ENCODE measurements around the gene VWA3B.
"Not testable (repeated sequence)": the region's sequence is repeated elsewhere in the genome, so short reads cannot be mapped to it uniquely, and the experiment has no call there.

The VWA3B gene

GRCh38 chr2:98086491-98087446 is at the start of gene VWA3B:
VWA3B (plus strand) TSS chr2:98087167; CDS start chr2:98093093, 5,926 bp downstream.
- DNase-seq = no peak

GRCh38 chr2:98037206-98037605 is 49.8 kb upstream of the VWA3B start:
- DNase-seq = no peak

- no peak for DNase-seq
Measured at GRCh38 chr2:98037666-98038336, 49.2 kb upstream of the VWA3B start.

GRCh38 chr2:98039085-98039756 is 47.7 kb upstream of the VWA3B start:
- DNase-seq = no peak

- no peak for DNase-seq
Measured at GRCh38 chr2:98040331-98040939, 46.5 kb upstream of the VWA3B start.

- no peak for DNase-seq
Measured at GRCh38 chr2:98043101-98043500, 43.9 kb upstream of the VWA3B start.

- DNase-seq = not testable (repeated sequence)
Measured at GRCh38 chr2:98044730-98045129, 42.2 kb upstream of the VWA3B start.

GRCh38 chr2:98050070-98050469 is 36.9 kb upstream of the VWA3B start:
- no peak for DNase-seq

GRCh38 chr2:98058191-98058975 is 28.6 kb upstream of the VWA3B start:
- DNase-seq = no peak

GRCh38 chr2:98060277-98060676 is 26.7 kb upstream of the VWA3B start:
- no peak for DNase-seq

- DNase-seq = no peak
Measured at GRCh38 chr2:98063291-98063854, 23.6 kb upstream of the VWA3B start.

- no peak for DNase-seq
Measured at GRCh38 chr2:98065808-98066207, 21.2 kb upstream of the VWA3B start.

- DNase-seq = no peak
Measured at GRCh38 chr2:98067160-98067559, 19.8 kb upstream of the VWA3B start.

GRCh38 chr2:98070081-98070480 is 16.9 kb upstream of the VWA3B start:
- DNase-seq = no peak

- no peak for DNase-seq
Measured at GRCh38 chr2:98072442-98072841, 14.5 kb upstream of the VWA3B start.

- no peak for DNase-seq
Measured at GRCh38 chr2:98078701-98079100, 8.3 kb upstream of the VWA3B start.

GRCh38 chr2:98084151-98084868 is 2.7 kb upstream of the VWA3B start:
- DNase-seq = no peak

- no peak for DNase-seq
Measured at GRCh38 chr2:98084869-98085238, 2.1 kb upstream of the VWA3B start.

GRCh38 chr2:98085649-98086048 is 1.3 kb upstream of the VWA3B start:
- DNase-seq = no peak

- no peak for DNase-seq
Measured at GRCh38 chr2:98087447-98088020, 567 bp downstream of the VWA3B start.

GRCh38 chr2:98088261-98088660 is 1.3 kb downstream of the VWA3B start:
- no peak for DNase-seq
